Naive thymus-derived CD4-positive, alpha-beta T cell (primary cell): ENCODE data around the gene SF3B2. TPM values are rescaled to one million over a fixed set of nuclear protein-coding genes. Genes with fewer than 3 reads are reported as not detected.

Experiments
- ATAC-seq: fragments of 150-1000 bp; cut with Tn5 transposase; 2 replicates; pipeline ENCODE4 v1.10.0; 2021; ENCODE audit warnings: mild to moderate bottlenecking, moderate library complexity
- CTCF ChIA-PET: fragments of 350-600 bp; sonication (Branson Sonifier 250); formaldehyde crosslinking; loops from one replicate; lab custom pipeline; 2021; ENCODE audit warnings: antibody characterized with exemption; lab: Charles Lee
- POLR2A ChIA-PET: fragments of 350-600 bp; sonication (Branson Sonifier 250); formaldehyde crosslinking; loops from one replicate; lab custom pipeline; 2021; ENCODE audit warnings: antibody characterized with exemption, inconsistent platforms; lab: Charles Lee
- DNase-seq, 9 donors: peaks; one replicate each; pipeline versions ENCODE4 v3.0.0 to v3.0.0-alpha.2; 2020 to 2022; ENCODE audit warnings: mixed read lengths in 1 of 9
- H3K27ac ChIP-seq: one replicate; pipeline ENCODE4 v1.7.0; 2013; ENCODE audit warnings: mild to moderate bottlenecking, low read depth, low read length, moderate library complexity
- H3K27me3 ChIP-seq, 2 donors: one replicate each; pipeline ENCODE4 v1.7.0; 2013; ENCODE audit warnings: low read length in 2 of 2, mild to moderate bottlenecking in 2 of 2, moderate library complexity in 2 of 2; ENCODE audit not compliant: control insufficient read depth in 2 of 2, insufficient read depth in 2 of 2
- H3K36me3 ChIP-seq, 3 experiments: 1 replicate in 2 of 3; 2 replicates in 1 of 3; pipeline ENCODE4 v1.7.0; 2013; ENCODE audit warnings: low read length in 3 of 3, mild to moderate bottlenecking in 3 of 3, moderate library complexity in 1 of 3; ENCODE audit not compliant: insufficient read depth in 3 of 3, control insufficient read depth in 2 of 3
- H3K4me1 ChIP-seq, 2 donors: one replicate each; pipeline ENCODE4 v1.7.0; 2013; ENCODE audit warnings: low read length in 2 of 2, mild to moderate bottlenecking in 2 of 2, moderate library complexity in 1 of 2; ENCODE audit not compliant: control insufficient read depth in 2 of 2, insufficient read depth in 2 of 2
- H3K4me3 ChIP-seq: 2 replicates; pipeline ENCODE4 v1.7.0; 2013; ENCODE audit warnings: mild to moderate bottlenecking, low read length
- H3K9me3 ChIP-seq, 3 experiments: 1 replicate in 2 of 3; 2 replicates in 1 of 3; pipeline ENCODE4 v1.7.0; 2013; ENCODE audit warnings: low read length in 3 of 3; ENCODE audit not compliant: control insufficient read depth in 2 of 3
- H3K27ac Mint-ChIP-seq, 9 donors: one replicate each; pipeline ENCODE4 v1.8.0; 2020 to 2022; ENCODE audit warnings: mixed read lengths in 9 of 9, mild to moderate bottlenecking in 8 of 9, moderate library complexity in 5 of 9, inconsistent platforms in 2 of 9
- H3K27me3 Mint-ChIP-seq, 5 donors: one replicate each; pipeline ENCODE4 v1.8.0; 2021 to 2022; ENCODE audit warnings: mixed read lengths in 5 of 5, mild to moderate bottlenecking in 1 of 5
- H3K36me3 Mint-ChIP-seq, 5 donors: one replicate each; pipeline ENCODE4 v1.8.0; 2020 to 2022; ENCODE audit warnings: mixed read lengths in 5 of 5, mild to moderate bottlenecking in 3 of 5, inconsistent platforms in 1 of 5
- H3K4me1 Mint-ChIP-seq, 7 donors: one replicate each; pipeline ENCODE4 v1.8.0; 2020 to 2022; ENCODE audit warnings: mixed read lengths in 7 of 7, mild to moderate bottlenecking in 3 of 7, inconsistent platforms in 1 of 7
- H3K4me3 Mint-ChIP-seq, 10 donors: one replicate each; pipeline ENCODE4 v1.8.0; 2020 to 2022; ENCODE audit warnings: mild to moderate bottlenecking in 10 of 10, mixed read lengths in 10 of 10, moderate library complexity in 6 of 10, inconsistent platforms in 2 of 10
- H3K9me3 Mint-ChIP-seq, 11 donors: one replicate each; pipeline ENCODE4 v1.8.0; 2020 to 2022; ENCODE audit warnings: mixed read lengths in 11 of 11, mild to moderate bottlenecking in 4 of 11, inconsistent platforms in 1 of 11, moderate library complexity in 1 of 11
- intact Hi-C, 2 donors: fragments of 100-400 bp; cut with micrococcal nuclease; formaldehyde crosslinking; loops; one replicate each; pipeline ENCODE4 v1.15.1; 2023
- polyA plus RNA-seq, 2 donors: library from polyadenylated mRNA; unstranded; fragments of 300-500 nt; fragmentation: Illumina TruSeq; gene quantifications; one replicate each; pipeline ENCODE4 v1.2.3, GENCODE V29; 2021
- total RNA-seq, 6 experiments: library from RNA in 5 of 6; stranded (reverse) in 5 of 6; gene quantifications; 1 replicate in 5 of 6; 2 replicates in 1 of 6; pipeline ENCODE4 v1.2.3 and lab custom pipeline; 2021 to 2026

Gene SF3B2
- total and polyA plus RNA-seq, 7 experiments from 2014 or later: 81.8 to 248 (median 201) TPM

- H3K27me3 Mint-ChIP-seq: no peaks in the 10 kb centered on the region
- H3K36me3 ChIP-seq: peaks cover 9 to 36% (median 10%) of the 10 kb centered on the region in 3 experiments
- peak overlapping the region; percentile 61 to 98 (median 95) for H3K27ac Mint-ChIP-seq
- peaks cover 0 to 3% (median 0%) of the 10 kb centered on the region in 11 donors for H3K9me3 Mint-ChIP-seq
- ChIA-PET POLR2A (interaction anchor here (0.9 to 8.2 kb wide), 14 partner anchors 10 to 457 kb away, joined by 3 to 139 read pairs (median 6); partner anchors contain the start of genes CCDC85B and SF3B2), CTCF (interaction anchor here (0.7 to 8.7 kb wide), 10 partner anchors 11 to 65 kb away, joined by 3 to 67 read pairs (median 3); no protein-coding TSS in a partner anchor)
- intact Hi-C loops: loop anchor here (1.0 to 5.0 kb wide), 2 partner anchors 9 to 545 kb away; partner anchors contain the start of gene RBM14 (in 1 of the 2)
- H3K4me1 Mint-ChIP-seq: peaks cover 48 to 75% (median 62%) of the 10 kb centered on the region in 7 donors
- peak overlapping the region; percentile 69 for H3K4me3 ChIP-seq
- peak overlapping the region; percentile 83 for H3K27ac ChIP-seq
- DNase-seq: no peak
- peaks cover 23 to 24% of the 10 kb centered on the region in 2 donors for H3K4me1 ChIP-seq
- peaks cover 0 to 46% (median 29%) of the 10 kb centered on the region in 5 donors for H3K36me3 Mint-ChIP-seq
- no peaks in the 10 kb centered on the region for H3K27me3 ChIP-seq
- no peak for ATAC-seq
- H3K9me3 ChIP-seq: no peaks in the 10 kb centered on the region
- H3K4me3 Mint-ChIP-seq: peak overlapping the region; percentile 91 to 100 (median 98)
These were observed 19.9 kb downstream of the SF3B2 start for GRCh38 chr11:66072081-66072480.

- H3K9me3 ChIP-seq: no peaks in the 10 kb centered on the region
- Mint-ChIP-seq H3K4me1 (peaks cover 44 to 75% (median 61%) of the 10 kb centered on the region in 7 donors), H3K27me3 (no peaks in the 10 kb centered on the region), H3K4me3 (peak overlapping the region; percentile 91 to 100 (median 98)), H3K9me3 (peaks cover 0 to 3% (median 0%) of the 10 kb centered on the region in 11 donors), H3K36me3 (peaks cover 0 to 45% (median 31%) of the 10 kb centered on the region in 5 donors), H3K27ac (peak overlapping the region; percentile 61 to 98 (median 95))
- H3K4me1 ChIP-seq: peaks cover 23 to 24% of the 10 kb centered on the region in 2 donors
- H3K27me3 ChIP-seq: no peaks in the 10 kb centered on the region
- DNase-seq (no peak), ATAC-seq (no peak)
- peak overlapping the region; percentile 83 for H3K27ac ChIP-seq
- H3K36me3 ChIP-seq: peaks cover 4 to 36% (median 9%) of the 10 kb centered on the region in 3 experiments
- ChIA-PET CTCF (interaction anchor here (0.7 to 8.7 kb wide), 4 partner anchors 10 to 54 kb away, joined by 3 to 67 read pairs (median 3); no protein-coding TSS in a partner anchor), POLR2A (interaction anchor here (0.7 to 8.2 kb wide), 7 partner anchors 9 to 45 kb away, joined by 3 to 139 read pairs (median 7); partner anchors contain the start of gene SF3B2)
- peak overlapping the region; percentile 69 for H3K4me3 ChIP-seq
- intact Hi-C loops: loop anchor here (1.0 to 5.0 kb wide), 2 partner anchors 9 to 545 kb away; partner anchors contain the start of gene RBM14 (in 1 of the 2)
These were observed 20.4 kb downstream of the SF3B2 start for GRCh38 chr11:66072518-66072917.

GRCh38 chr11:66073669-66074068 lies 21.5 kb downstream of the SF3B2 start:
- intact Hi-C loops: loop anchor here in 1 of 2 donors (5.0 kb wide), 1 partner anchor 544 kb away; the partner anchor contains the start of gene RBM14
- peak overlapping the region in 8 of 9 donors; percentile 42 to 98 (median 94) for H3K27ac Mint-ChIP-seq
- CTCF ChIA-PET: interaction anchor here (1.2 kb wide), 1 partner anchor 10 kb away, joined by 3 read pairs; no protein-coding TSS in a partner anchor
- H3K4me3 ChIP-seq: no peak overlapping the region
- peak overlapping the region; percentile 60 for H3K27ac ChIP-seq
- peaks cover 46 to 78% (median 61%) of the 10 kb centered on the region in 7 donors for H3K4me1 Mint-ChIP-seq
- no peaks in the 10 kb centered on the region for H3K27me3 Mint-ChIP-seq
- H3K36me3 ChIP-seq: peaks cover 0 to 38% (median 6%) of the 10 kb centered on the region in 3 experiments
- POLR2A ChIA-PET: interaction anchor here (0.6 to 8.2 kb wide), 10 partner anchors 8 to 591 kb away, joined by 3 to 139 read pairs (median 6); partner anchors contain the start of gene SF3B2
- H3K27me3 ChIP-seq: no peaks in the 10 kb centered on the region
- H3K9me3 Mint-ChIP-seq: peaks cover 0 to 3% (median 0%) of the 10 kb centered on the region in 11 donors
- H3K36me3 Mint-ChIP-seq: peaks cover 0 to 46% (median 36%) of the 10 kb centered on the region in 5 donors
- DNase-seq (no peak), ATAC-seq (no peak)
- peaks cover 23 to 33% of the 10 kb centered on the region in 2 donors for H3K4me1 ChIP-seq
- H3K4me3 Mint-ChIP-seq: peak overlapping the region in 9 of 10 donors; percentile 43 to 100 (median 97)
- H3K9me3 ChIP-seq: no peaks in the 10 kb centered on the region

GRCh38 chr11:66075273-66075672 lies 23.1 kb downstream of the SF3B2 start:
- ATAC-seq (no peak), DNase-seq (no peak)
- peak overlapping the region in 5 of 9 donors; percentile 8 to 59 (median 43) for H3K27ac Mint-ChIP-seq
- H3K36me3 Mint-ChIP-seq: peaks cover 0 to 54% (median 36%) of the 10 kb centered on the region in 5 donors
- Histone ChIP-seq H3K9me3 (no peaks in the 10 kb centered on the region), H3K4me1 (peaks cover 29 to 41% of the 10 kb centered on the region in 2 donors), H3K36me3 (peaks cover 0 to 38% (median 0%) of the 10 kb centered on the region in 3 experiments), H3K27me3 (no peaks in the 10 kb centered on the region), H3K27ac (no peak overlapping the region), H3K4me3 (no peak overlapping the region)
- H3K9me3 Mint-ChIP-seq: no peaks in the 10 kb centered on the region
- peak overlapping the region in 1 of 10 donors; percentile 25 for H3K4me3 Mint-ChIP-seq
- intact Hi-C loops: no loop called here
- H3K27me3 Mint-ChIP-seq: no peaks in the 10 kb centered on the region
- ChIA-PET CTCF (interaction anchor here (0.9 to 1.6 kb wide), 2 partner anchors 51 to 58 kb away, joined by 3 read pairs; no protein-coding TSS in a partner anchor), POLR2A (interaction anchor here (1.5 to 2.5 kb wide), 2 partner anchors 13 to 38 kb away, joined by 4 to 12 read pairs; no protein-coding TSS in a partner anchor)
- peaks cover 52 to 84% (median 69%) of the 10 kb centered on the region in 7 donors for H3K4me1 Mint-ChIP-seq

GRCh38 chr11:66076561-66076960 lies 24.4 kb downstream of the SF3B2 start:
- Mint-ChIP-seq H3K27ac (peak overlapping the region in 7 of 9 donors; percentile 65 to 100 (median 95)), H3K4me3 (peak overlapping the region in 3 of 10 donors; percentile 7 to 86 (median 58)), H3K4me1 (peaks cover 61 to 95% (median 82%) of the 10 kb centered on the region in 7 donors), H3K36me3 (peaks cover 0 to 54% (median 36%) of the 10 kb centered on the region in 5 donors), H3K9me3 (no peaks in the 10 kb centered on the region), H3K27me3 (no peaks in the 10 kb centered on the region)
- intact Hi-C loops: no loop called here
- no peaks in the 10 kb centered on the region for H3K9me3 ChIP-seq
- no peaks in the 10 kb centered on the region for H3K27me3 ChIP-seq
- H3K4me1 ChIP-seq: peaks cover 40 to 50% of the 10 kb centered on the region in 2 donors
- ChIA-PET POLR2A (interaction anchor here (1.0 to 2.5 kb wide), 8 partner anchors 8 to 192 kb away, joined by 3 to 12 read pairs (median 4); partner anchors contain the start of gene SF3B2), CTCF (interaction anchor here (0.6 to 1.7 kb wide), 5 partner anchors 8 to 59 kb away, joined by 3 to 6 read pairs (median 4); no protein-coding TSS in a partner anchor)
- ATAC-seq (no peak), DNase-seq (no peak)
- H3K4me3 ChIP-seq: no peak overlapping the region
- H3K36me3 ChIP-seq: peaks cover 0 to 34% (median 0%) of the 10 kb centered on the region in 3 experiments
- H3K27ac ChIP-seq: no peak overlapping the region

GRCh38 chr11:66077927-66078326 lies 25.8 kb downstream of the SF3B2 start:
- intact Hi-C loops: no loop called here
- CTCF ChIA-PET: interaction anchor here (0.7 to 1.2 kb wide), 2 partner anchors 26 to 39 kb away, joined by 3 to 4 read pairs; partner anchors contain the start of gene SF3B2

More at GRCh38 chr11:66077927-66078326, 25.8 kb downstream of the SF3B2 start:
- DNase-seq (no peak), ATAC-seq (no peak)
- H3K36me3 Mint-ChIP-seq: peaks cover 0 to 44% (median 34%) of the 10 kb centered on the region in 5 donors
- peaks cover 40 to 52% of the 10 kb centered on the region in 2 donors for H3K4me1 ChIP-seq
- POLR2A ChIA-PET: interaction anchor here (0.7 to 7.9 kb wide), 6 partner anchors 7 to 62 kb away, joined by 3 to 139 read pairs (median 4); partner anchors contain the start of gene PACS1
- no peaks in the 10 kb centered on the region for H3K27me3 ChIP-seq
- peak overlapping the region in 8 of 9 donors; percentile 93 to 100 (median 98) for H3K27ac Mint-ChIP-seq
- H3K27ac ChIP-seq: peak overlapping the region; percentile 80
- H3K9me3 ChIP-seq: no peaks in the 10 kb centered on the region
- H3K9me3 Mint-ChIP-seq: no peaks in the 10 kb centered on the region
- H3K36me3 ChIP-seq: peaks cover 0 to 33% (median 0%) of the 10 kb centered on the region in 3 experiments
- peak overlapping the region in 8 of 10 donors; percentile 61 to 94 (median 85) for H3K4me3 Mint-ChIP-seq
- H3K4me1 Mint-ChIP-seq: peaks cover 56 to 95% (median 81%) of the 10 kb centered on the region in 7 donors
- no peaks in the 10 kb centered on the region for H3K27me3 Mint-ChIP-seq
- H3K4me3 ChIP-seq: no peak overlapping the region
